PC-9 (cell line): ENCODE results near the gene FAM174C.

Experiments
- CTCF ChIP-seq: fragments of 200-600 bp; sonication (generic); conservative IDR thresholded peaks from 2 replicates; pipeline ENCODE4 v1.6.1; 2017; ENCODE audit warnings: mixed run types, antibody characterized with exemption, mild to moderate bottlenecking, moderate library complexity
- EZH2 ChIP-seq: fragments of 200-600 bp; sonication (generic); IDR thresholded peaks from 2 replicates; pipeline ENCODE4 v1.8.0; 2017; ENCODE audit warnings: antibody characterized with exemption, low read depth

- TF ChIP-seq CTCF (no peak), EZH2 (no peak)
Measured at GRCh38 chr19:1235625-1236538, 39.4 kb upstream of the FAM174C start.
